SK-N-SH (cell line): ENCODE data around the gene GCLC. TPM values are rescaled to one million over a fixed set of nuclear protein-coding genes. Genes with fewer than 3 reads are reported as not detected.

Experiments used
- CTCF ChIA-PET: fragments of 300-600, 350-600 bp; formaldehyde crosslinking; extraction: SDS; loops from one replicate; lab custom pipeline; 2021; lab: Yijun Ruan, JAX
- POLR2A ChIA-PET: fragments of 350-600 bp; sonication (Branson Sonifier 250); formaldehyde crosslinking; extraction: SDS; loops from one replicate; lab custom pipeline; 2020; ENCODE audit warnings: antibody characterized with exemption, inconsistent platforms; lab: Yijun Ruan, JAX
- DNase-seq: peaks from one replicate; pipeline ENCODE4 v3.0.0; 2012
- H2AFZ ChIP-seq: fragments of 200-600 bp; sonication (generic); 2 replicates; pipeline ENCODE4 v1.8.1; 2016; ENCODE audit warnings: antibody characterized with exemption, mild to moderate bottlenecking, low read depth
- H3F3A ChIP-seq: fragments of 200-600 bp; sonication (generic); replicated peaks from 2 replicates; pipeline ENCODE3; 2016; ENCODE audit warnings: antibody characterized with exemption, mild to moderate bottlenecking; ENCODE audit not compliant: insufficient read depth
- H3K27ac ChIP-seq, 2 experiments: fragments of 200-500 bp in 1 of 2; fragments of 200-600 bp in 1 of 2; sonication (Bioruptor generic) in 1 of 2; sonication (generic), shearing (Covaris generic) in 1 of 2; 2 replicates each; pipeline versions ENCODE4 v1.5.1 to v1.6.1; 2014 to 2016; ENCODE audit warnings: low read depth in 2 of 2, inconsistent platforms in 1 of 2, low read length in 1 of 2, mild to moderate bottlenecking in 1 of 2, mixed read lengths in 1 of 2
- H3K27me3 ChIP-seq: fragments of 200-600 bp; sonication (generic), shearing (Covaris generic); 2 replicates; pipeline ENCODE4 v1.6.1; 2016; ENCODE audit warnings: mixed run types; ENCODE audit not compliant: insufficient read depth
- H3K36me3 ChIP-seq, 2 experiments: fragments of 200-500 bp in 1 of 2; fragments of 200-600 bp in 1 of 2; sonication (Bioruptor generic) in 1 of 2; sonication (generic) in 1 of 2; replicated peaks in 1 of 2; 2 replicates each; pipeline versions ENCODE3 to v1.5.1; 2014 to 2016; ENCODE audit warnings: low read length in 1 of 2, mild to moderate bottlenecking in 1 of 2; ENCODE audit not compliant: insufficient read depth in 2 of 2, control insufficient read depth in 1 of 2
- H3K4me1 ChIP-seq, 2 experiments: fragments of 200-500 bp in 1 of 2; fragments of 200-600 bp in 1 of 2; sonication (Bioruptor generic) in 1 of 2; sonication (generic), shearing (Covaris generic) in 1 of 2; 2 replicates each; pipeline versions ENCODE4 v1.5.1 to v1.6.1; 2014 to 2016; ENCODE audit warnings: low read depth in 1 of 2, low read length in 1 of 2, mixed run types in 1 of 2; ENCODE audit not compliant: insufficient read depth in 2 of 2, control insufficient read depth in 1 of 2
- H3K4me2 ChIP-seq: fragments of 200-600 bp; sonication (generic), shearing (Covaris generic); 2 replicates; pipeline ENCODE4 v1.6.1; 2017; ENCODE audit warnings: mixed run types
- H3K4me3 ChIP-seq, 2 experiments: fragments of 200-500 bp in 1 of 2; fragments of 200-600 bp in 1 of 2; sonication (Bioruptor generic) in 1 of 2; sonication (generic), shearing (Covaris generic) in 1 of 2; 2 replicates each; pipeline versions ENCODE4 v1.5.1 to v1.8.1; 2014 to 2016; ENCODE audit warnings: low read depth in 2 of 2, inconsistent platforms in 1 of 2, low read length in 1 of 2, mild to moderate bottlenecking in 1 of 2, mixed read lengths in 1 of 2, moderate library complexity in 1 of 2
- H3K79me2 ChIP-seq: fragments of 200-600 bp; sonication (generic); 2 replicates; pipeline ENCODE4 v1.8.1; 2017; ENCODE audit warnings: mild to moderate bottlenecking; ENCODE audit not compliant: insufficient read depth
- H3K9ac ChIP-seq: fragments of 200-600 bp; sonication (generic); 2 replicates; pipeline ENCODE4 v1.6.1; 2017; ENCODE audit warnings: mixed run types
- H3K9me2 ChIP-seq: fragments of 200-600 bp; sonication (generic); 2 replicates; pipeline ENCODE4 v1.6.1; 2017; ENCODE audit warnings: mixed run types
- H3K9me3 ChIP-seq: fragments of 200-600 bp; sonication (generic); 2 replicates; pipeline ENCODE4 v1.6.1; 2017; ENCODE audit warnings: mixed run types, mild to moderate bottlenecking, moderate library complexity
- H4K20me1 ChIP-seq: fragments of 200-600 bp; sonication (generic); 2 replicates; pipeline ENCODE4 v1.6.1; 2017; ENCODE audit warnings: mild to moderate bottlenecking, mixed run types; ENCODE audit not compliant: insufficient read depth
- CTCF ChIP-seq: fragments of 200-600 bp; sonication (generic); IDR thresholded peaks from 2 replicates; pipeline ENCODE4 v1.6.1; 2017; ENCODE audit warnings: antibody characterized with exemption, mild to moderate bottlenecking, moderate library complexity
- MAX ChIP-seq: IDR thresholded peaks from 2 replicates; pipeline ENCODE4 v1.4.0; 2012; ENCODE audit warnings: low read depth
- MEF2A ChIP-seq: IDR thresholded peaks from 2 replicates; pipeline ENCODE4 v1.4.0; 2012; ENCODE audit warnings: low read depth, borderline replicate concordance
- PBX3 ChIP-seq: IDR thresholded peaks from 2 replicates; pipeline ENCODE4; 2012
- RCOR1 ChIP-seq: fragments of 150-350 bp; IDR thresholded peaks from 2 replicates; pipeline ENCODE4 v1.6.1; 2017; ENCODE audit warnings: antibody characterized with exemption, low read length
- REST ChIP-seq: IDR thresholded peaks from 2 replicates; pipeline ENCODE4 v1.6.1; 2012; ENCODE audit warnings: mild to moderate bottlenecking, low read depth, low read length, moderate library complexity
- RFX5 ChIP-seq: IDR thresholded peaks from 2 replicates; pipeline ENCODE4 v1.6.1; 2012; ENCODE audit warnings: mild to moderate bottlenecking, improper control_type of control experiment, low read length
- SMC3 ChIP-seq: IDR thresholded peaks from 2 replicates; pipeline ENCODE4 v1.6.1; 2012; ENCODE audit warnings: low read depth, low read length, improper control_type of control experiment
- TAF1 ChIP-seq: IDR thresholded peaks from 2 replicates; pipeline ENCODE4 v1.6.1; 2012; ENCODE audit warnings: low read depth, mild to moderate bottlenecking, low read length, moderate library complexity, borderline replicate concordance
- ZBTB33 ChIP-seq: IDR thresholded peaks from 2 replicates; pipeline ENCODE4 v1.4.0; 2012; ENCODE audit warnings: low read depth, borderline replicate concordance
- WGBS: methylation state at CpG from one replicate; pipeline ENCODE4 v1.1.6; 2017; ENCODE audit warnings: low lambda C conversion rate; 5-methylcytosine and 5-hydroxymethylcytosine counted together
- polyA plus RNA-seq, 3 experiments: library from polyadenylated mRNA; depleted of rRNA; stranded (reverse); fragments of >200 nt; gene quantifications; 2 replicates each; pipeline ENCODE4 v1.2.3, GENCODE V29; 2012

GCLC gene
- polyA plus RNA-seq, 1 of the 3 experiments (the other 2 are of a cell fraction), result 7.5 TPM

- Histone ChIP-seq H2AFZ (no peak overlapping the region), H3K4me2 (no peak overlapping the region), H3K36me3 (no peaks in the 10 kb centered on the region), H3K4me3 (no peak overlapping the region), H3K4me1 (peaks cover 0 to 5% of the 10 kb centered on the region in 2 experiments; a peak in 1 of 4 replicates), H3K79me2 (no peaks in the 10 kb centered on the region; the same call in 1 of the 2 replicates), H3K27me3 (no peaks in the 10 kb centered on the region), H3K9ac (no peak overlapping the region), H3F3A (no peaks in the 10 kb centered on the region), H3K9me3 (no peaks in the 10 kb centered on the region), H3K27ac (no peak overlapping the region), H4K20me1 (no peaks in the 10 kb centered on the region), H3K9me2 (no peaks in the 10 kb centered on the region)
- 94% methylated on average over 1 of the region's 1 CpG for WGBS
- DNase-seq, result no peak
- ChIA-PET POLR2A (no interaction called here), CTCF (interaction anchor here (1.0 to 2.1 kb wide), 2 partner anchors 44 to 115 kb away, joined by 3 to 9 read pairs; no protein-coding TSS in a partner anchor)
- TF ChIP-seq TAF1, result no peak
- no peak for TF ChIP-seq MAX
- TF ChIP-seq ZBTB33, result no peak
- no peak for TF ChIP-seq MEF2A
- TF ChIP-seq SMC3, result no peak
- TF ChIP-seq CTCF, result no peak
- TF ChIP-seq RCOR1, result no peak
- no peak for TF ChIP-seq REST
- no peak for TF ChIP-seq PBX3
- TF ChIP-seq RFX5, result no peak
Observed at GRCh38 chr6:53536561-53536960, 8.3 kb downstream of the GCLC start.
